H9 (cell line): Measurements from ENCODE around the gene ETV7. TPM values are rescaled to one million over a fixed set of nuclear protein-coding genes. Genes with fewer than 3 reads are reported as not detected.
A peak's percentile ranks its signal among the peaks of the same experiment; 100 is the strongest.

Source experiments
- DNase-seq: peaks from one replicate; pipeline ENCODE4 v3.0.0-alpha.2; 2017
- H2AFZ ChIP-seq: one replicate; pipeline ENCODE4 v1.6.1; 2013; ENCODE audit warnings: mild to moderate bottlenecking, low read length, control low read depth, moderate library complexity
- H2AK5ac ChIP-seq: 2 replicates; pipeline ENCODE4 v1.6.1; 2013; ENCODE audit warnings: low read length, control low read depth, mixed read lengths; ENCODE audit not compliant: insufficient read length
- H2BK120ac ChIP-seq: one replicate; pipeline ENCODE4 v1.6.1; 2013; ENCODE audit warnings: low read depth, mild to moderate bottlenecking, low read length, control low read depth, inconsistent platforms; ENCODE audit not compliant: poor library complexity, severe bottlenecking
- H2BK12ac ChIP-seq: 2 replicates; pipeline ENCODE4 v1.6.1; 2013; ENCODE audit warnings: low read length, control low read depth, mixed read lengths, low read depth; ENCODE audit not compliant: insufficient read length
- H2BK15ac ChIP-seq: 2 replicates; pipeline ENCODE4 v1.6.1; 2013; ENCODE audit warnings: low read depth, low read length, control low read depth
- H2BK20ac ChIP-seq: one replicate; pipeline ENCODE4 v1.6.1; 2013; ENCODE audit warnings: low read depth, mild to moderate bottlenecking, low read length, control low read depth, inconsistent platforms; ENCODE audit not compliant: poor library complexity, severe bottlenecking
- H2BK5ac ChIP-seq: 2 replicates; pipeline ENCODE4 v1.6.1; 2013; ENCODE audit warnings: low read length, control low read depth, mixed read lengths; ENCODE audit not compliant: insufficient read length
- H3K14ac ChIP-seq: 2 replicates; pipeline ENCODE4 v1.6.1; 2013; ENCODE audit warnings: low read length, control low read depth; ENCODE audit not compliant: insufficient read depth
- H3K18ac ChIP-seq: 2 replicates; pipeline ENCODE4 v1.6.1; 2013; ENCODE audit warnings: low read depth, mild to moderate bottlenecking, mixed read lengths, low read length, control low read depth; ENCODE audit not compliant: insufficient read length
- H3K23ac ChIP-seq: 2 replicates; pipeline ENCODE4 v1.6.1; 2013; ENCODE audit warnings: low read length, control low read depth, mixed read lengths, low read depth; ENCODE audit not compliant: insufficient read length
- H3K23me2 ChIP-seq: 2 replicates; pipeline ENCODE4 v1.6.1; 2013; ENCODE audit warnings: low read depth, mild to moderate bottlenecking, mixed read lengths, low read length, control low read depth; ENCODE audit not compliant: insufficient read length, poor library complexity, severe bottlenecking
- H3K27ac ChIP-seq: 2 replicates; pipeline ENCODE4 v1.5.1; 2013; ENCODE audit warnings: low read length, control low read depth, mixed read lengths, low read depth; ENCODE audit not compliant: insufficient read length
- H3K27me3 ChIP-seq: 2 replicates; pipeline ENCODE4 v1.6.1; 2013; ENCODE audit warnings: low read length, control low read depth, inconsistent platforms; ENCODE audit not compliant: insufficient read depth
- H3K4ac ChIP-seq: 2 replicates; pipeline ENCODE4 v1.6.1; 2013; ENCODE audit warnings: low read depth, mild to moderate bottlenecking, control low read depth, inconsistent platforms, low read length, moderate library complexity
- H3K4me1 ChIP-seq: 2 replicates; pipeline ENCODE4 v1.6.1; 2013; ENCODE audit warnings: low read length, control low read depth, inconsistent platforms; ENCODE audit not compliant: insufficient read depth
- H3K4me2 ChIP-seq: 2 replicates; pipeline ENCODE4 v1.6.1; 2013; ENCODE audit warnings: low read length, control low read depth, mixed read lengths; ENCODE audit not compliant: insufficient read length, insufficient read depth
- H3K56ac ChIP-seq: 2 replicates; pipeline ENCODE4 v1.6.1; 2013; ENCODE audit warnings: low read depth, mild to moderate bottlenecking, mixed read lengths, low read length, control low read depth; ENCODE audit not compliant: insufficient read length
- H3K79me1 ChIP-seq: 2 replicates; pipeline ENCODE4 v1.6.1; 2013; ENCODE audit warnings: low read depth, mild to moderate bottlenecking, moderate library complexity, low read length, control low read depth, inconsistent platforms; ENCODE audit not compliant: insufficient read depth, poor library complexity, severe bottlenecking
- H3K79me2 ChIP-seq: 2 replicates; pipeline ENCODE4 v1.6.1; 2013; ENCODE audit warnings: low read length, control low read depth, inconsistent platforms; ENCODE audit not compliant: insufficient read depth
- H3K9ac ChIP-seq: 2 replicates; pipeline ENCODE4 v1.6.1; 2013; ENCODE audit warnings: low read length, control low read depth, mixed read lengths; ENCODE audit not compliant: insufficient read length; ENCODE audit errors: extremely low read depth
- H3K9me3 ChIP-seq: one replicate; pipeline ENCODE4 v1.6.1; 2013; ENCODE audit warnings: low read depth, low read length, inconsistent platforms; ENCODE audit not compliant: control insufficient read depth
- H3T11ph ChIP-seq: one replicate; pipeline ENCODE4 v1.6.1; 2013; ENCODE audit warnings: mild to moderate bottlenecking, low read length, control low read depth, inconsistent platforms
- H4K20me1 ChIP-seq: one replicate; pipeline ENCODE4 v1.6.1; 2013; ENCODE audit not compliant: control insufficient read depth, insufficient read length, insufficient read depth
- H4K5ac ChIP-seq: 2 replicates; pipeline ENCODE4 v1.6.1; 2013; ENCODE audit warnings: low read depth, mild to moderate bottlenecking, mixed read lengths, low read length, control low read depth; ENCODE audit not compliant: insufficient read length
- H4K8ac ChIP-seq: replicated peaks from 2 replicates; pipeline ENCODE4 v1.6.1; 2013; ENCODE audit warnings: low read length, control low read depth, mixed read lengths, low read depth; ENCODE audit not compliant: insufficient read length
- H4K91ac ChIP-seq: 2 replicates; pipeline ENCODE4 v1.6.1; 2013; ENCODE audit warnings: low read depth, mild to moderate bottlenecking, moderate library complexity, mixed read lengths, low read length, control low read depth; ENCODE audit not compliant: insufficient read length
- H3K27ac Mint-ChIP-seq, 3 experiments: 2 replicates in 2 of 3; 3 replicates in 1 of 3; pipeline ENCODE4 v1.8.0; 2020 to 2021; ENCODE audit warnings: mixed read lengths in 3 of 3, mild to moderate bottlenecking in 1 of 3, moderate library complexity in 1 of 3
- H3K27me3 Mint-ChIP-seq: 2 replicates; pipeline ENCODE4 v1.8.0; 2021; ENCODE audit warnings: low read depth, mild to moderate bottlenecking, moderate library complexity, mixed read lengths
- H3K36me3 Mint-ChIP-seq, 3 experiments: 2 replicates in 2 of 3; 3 replicates in 1 of 3; pipeline ENCODE4 v1.8.0; 2020 to 2021; ENCODE audit warnings: low read depth in 3 of 3, mixed read lengths in 3 of 3; ENCODE audit not compliant: insufficient read depth in 1 of 3
- H3K4me1 Mint-ChIP-seq, 2 experiments: 2 replicates each; pipeline ENCODE4 v1.8.0; 2020; ENCODE audit warnings: mixed read lengths in 2 of 2
- H3K4me3 Mint-ChIP-seq, 2 experiments: 2 replicates in 1 of 2; 3 replicates in 1 of 2; pipeline ENCODE4 v1.8.0; 2020 to 2021; ENCODE audit warnings: mild to moderate bottlenecking in 2 of 2, mixed read lengths in 2 of 2, moderate library complexity in 1 of 2
- H3K9me3 Mint-ChIP-seq, 2 experiments: 2 replicates in 1 of 2; 3 replicates in 1 of 2; pipeline ENCODE4 v1.8.0; 2020; ENCODE audit warnings: mild to moderate bottlenecking in 2 of 2, mixed read lengths in 2 of 2, moderate library complexity in 1 of 2
- WGBS: extraction: QIAGEN DNeasy Blood & Tissue Kit; methylation state at CpG from one replicate; pipeline ENCODE4 v1.1.7; 2013; ENCODE audit warnings: missing lambda C conversion rate, low lambda C conversion rate, mixed read lengths; ENCODE audit not compliant: insufficient read length; ENCODE audit errors: extremely low coverage; 5-methylcytosine and 5-hydroxymethylcytosine counted together
- total RNA-seq: library from RNA; stranded (reverse); gene quantifications from 2 replicates; pipeline ENCODE4 v1.2.1, GENCODE V29; 2021
- TF ChIP-seq, protein P1 (sequence below): fragments of 200-600 bp; sonication (generic); conservative IDR thresholded peaks from 3 replicates; pipeline ENCODE4 v1.8.0; 2021; ENCODE audit warnings: antibody characterized with exemption, mild to moderate bottlenecking

Gene ETV7
- total RNA-seq, 1 experiment from 2014 or later: 0.92 TPM

DNA sequence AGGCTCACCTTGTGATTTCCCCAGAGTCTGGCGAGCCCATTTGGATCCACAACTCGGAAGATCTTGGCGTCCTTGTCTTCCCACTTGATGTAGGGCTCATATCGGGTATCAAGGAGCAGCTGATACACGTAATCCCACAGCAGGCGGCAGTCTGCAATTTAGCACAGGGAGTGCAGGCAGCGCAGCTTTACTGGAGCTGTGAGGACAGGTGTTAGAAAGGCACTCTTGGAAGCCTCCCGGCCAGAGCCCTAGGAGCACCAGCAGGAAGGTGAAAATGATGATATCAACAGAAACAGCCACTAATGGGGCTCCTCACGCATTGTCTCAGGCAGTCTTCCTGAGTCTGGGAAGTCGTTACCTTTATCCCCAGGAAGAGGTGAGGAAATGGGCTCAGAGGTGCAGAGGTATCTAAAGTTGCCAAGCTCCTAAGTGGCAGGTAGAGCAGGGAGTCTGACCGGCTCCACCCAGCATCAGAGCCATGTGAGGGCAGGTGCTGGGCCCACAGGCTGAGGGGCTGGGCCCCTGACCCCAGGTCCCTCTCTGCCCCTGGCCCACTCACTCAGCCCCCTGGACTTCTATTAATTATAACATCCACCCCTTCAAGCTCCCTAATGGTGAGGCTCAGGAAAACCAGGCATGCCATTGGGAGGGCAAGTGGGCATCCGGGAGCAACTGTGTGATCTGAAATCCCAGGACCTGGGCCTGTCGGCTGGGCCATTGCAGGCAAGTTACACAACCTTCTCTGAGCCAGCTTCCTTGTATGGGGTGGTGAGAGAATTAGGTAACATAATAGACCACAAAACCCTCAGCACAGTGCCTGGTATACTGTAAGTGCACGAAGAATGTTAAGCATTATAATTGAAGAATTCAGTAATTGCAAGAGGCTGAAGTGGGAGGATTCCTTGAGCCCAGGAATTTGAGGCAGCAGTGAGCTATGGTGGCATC lies 18.3 kb downstream of the ETV7 start:
- no peaks in the 10 kb centered on the region for H3K27me3 ChIP-seq
- H3K4me2 ChIP-seq: no peak overlapping the region
- H3K18ac ChIP-seq: no peak overlapping the region
- H3K14ac ChIP-seq: no peak overlapping the region
- no peaks in the 10 kb centered on the region for H3K9me3 ChIP-seq
- H3K9ac ChIP-seq: no peak overlapping the region
- H3K23ac ChIP-seq: no peak overlapping the region
- H4K5ac ChIP-seq: no peak overlapping the region
- H4K20me1 ChIP-seq: no peaks in the 10 kb centered on the region
- Mint-ChIP-seq H3K4me1 (peaks cover 6 to 17% of the 10 kb centered on the region in 2 experiments), H3K36me3 (peaks cover 0 to 7% (median 0%) of the 10 kb centered on the region in 3 experiments; a peak in 2 of 7 replicates), H3K27me3 (peaks cover 2% of the 10 kb centered on the region), H3K4me3 (no peak overlapping the region), H3K27ac (0 out of 7 replicates have a peak overlapping the region, but pooled peaks of 1 of the 3 experiments have one; percentile 44), H3K9me3 (peaks cover 0 to 4% of the 10 kb centered on the region in 2 experiments; a peak in 2 of 5 replicates)
- H3K79me1 ChIP-seq: no peaks in the 10 kb centered on the region
- H3K23me2 ChIP-seq: no peaks in the 10 kb centered on the region
- no peak overlapping the region for H2BK20ac ChIP-seq
- H4K8ac ChIP-seq: no peak overlapping the region
- 0 out of 2 replicates have a peak, but pooled peaks cover 2% of the 10 kb centered on the region for H3K79me2 ChIP-seq
- H3K4me1 ChIP-seq: no peaks in the 10 kb centered on the region; the same call in 1 of the 2 replicates
- no peak overlapping the region for H2BK12ac ChIP-seq
- no peak overlapping the region for H3K4ac ChIP-seq
- no peak overlapping the region for H3K27ac ChIP-seq
- H3K56ac ChIP-seq: no peak overlapping the region
- TF ChIP-seq, protein P1, sequence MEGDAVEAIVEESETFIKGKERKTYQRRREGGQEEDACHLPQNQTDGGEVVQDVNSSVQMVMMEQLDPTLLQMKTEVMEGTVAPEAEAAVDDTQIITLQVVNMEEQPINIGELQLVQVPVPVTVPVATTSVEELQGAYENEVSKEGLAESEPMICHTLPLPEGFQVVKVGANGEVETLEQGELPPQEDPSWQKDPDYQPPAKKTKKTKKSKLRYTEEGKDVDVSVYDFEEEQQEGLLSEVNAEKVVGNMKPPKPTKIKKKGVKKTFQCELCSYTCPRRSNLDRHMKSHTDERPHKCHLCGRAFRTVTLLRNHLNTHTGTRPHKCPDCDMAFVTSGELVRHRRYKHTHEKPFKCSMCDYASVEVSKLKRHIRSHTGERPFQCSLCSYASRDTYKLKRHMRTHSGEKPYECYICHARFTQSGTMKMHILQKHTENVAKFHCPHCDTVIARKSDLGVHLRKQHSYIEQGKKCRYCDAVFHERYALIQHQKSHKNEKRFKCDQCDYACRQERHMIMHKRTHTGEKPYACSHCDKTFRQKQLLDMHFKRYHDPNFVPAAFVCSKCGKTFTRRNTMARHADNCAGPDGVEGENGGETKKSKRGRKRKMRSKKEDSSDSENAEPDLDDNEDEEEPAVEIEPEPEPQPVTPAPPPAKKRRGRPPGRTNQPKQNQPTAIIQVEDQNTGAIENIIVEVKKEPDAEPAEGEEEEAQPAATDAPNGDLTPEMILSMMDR: no peak
- H2BK15ac ChIP-seq: no peak overlapping the region
- H2BK5ac ChIP-seq: no peak overlapping the region
- H2BK120ac ChIP-seq: no peak overlapping the region
- no peak overlapping the region for H4K91ac ChIP-seq
- H3T11ph ChIP-seq: no peak overlapping the region
- no peak overlapping the region for H2AK5ac ChIP-seq
- no peak for DNase-seq
- no CpG with 5 or more reads among the region's 14 CpGs for WGBS
- H2AFZ ChIP-seq: no peak overlapping the region
